ENCODE measurements around the gene UTF1. TPM values are rescaled to one million over a fixed set of nuclear protein-coding genes. Genes with fewer than 3 reads are reported as not detected.

The UTF1 gene
- total RNA-seq, 1 donor from 2014 or later: not detected

DNA sequence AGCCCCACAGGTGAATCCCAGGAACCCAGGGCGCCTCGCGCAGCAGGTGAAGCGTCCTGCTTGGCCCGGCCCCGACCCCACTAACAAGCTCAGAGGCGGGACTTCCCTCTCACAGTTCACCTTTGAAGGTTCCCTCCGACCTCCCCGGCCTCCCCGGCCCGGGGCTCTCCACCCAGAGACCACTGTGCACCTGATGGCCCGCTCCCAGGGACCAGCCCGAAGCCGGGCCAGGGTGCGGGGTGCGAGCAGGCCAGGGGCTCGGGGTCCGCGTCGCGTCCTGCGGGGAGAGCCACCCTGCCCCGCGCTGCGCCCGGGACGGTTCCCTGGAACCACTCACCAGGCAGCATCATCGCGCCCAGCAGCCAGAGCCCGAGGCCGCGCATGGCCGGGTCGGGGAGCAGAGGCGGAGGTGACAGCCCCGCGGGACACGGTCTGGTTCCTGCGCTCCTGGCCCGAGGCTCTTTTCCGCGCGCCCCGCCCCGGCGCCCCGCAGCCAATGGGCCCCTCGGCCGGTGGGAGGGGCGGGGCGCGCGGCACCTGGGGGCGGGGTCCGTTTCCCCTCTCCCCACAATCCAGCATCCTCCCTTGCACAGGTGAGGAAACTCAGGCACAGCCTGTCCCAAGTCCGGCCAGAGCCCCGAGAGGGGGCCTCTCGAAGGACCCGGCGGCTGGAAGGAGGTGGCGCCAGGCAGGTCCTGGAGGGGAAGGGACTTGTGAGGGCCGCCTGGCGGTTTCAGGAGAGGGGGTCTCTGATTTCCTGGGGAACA lies 46.6 kb downstream of the UTF1 start, which contains the start of gene ADAM8:
ADAM8 (minus strand) TSS at position 434 of the 767 bp plus-strand sequence; CDS start at position 383, 51 bp downstream.
- peak; percentile 68 for DNase-seq
- peaks cover 40% of the 10 kb centered on the region for H3K4me1 Mint-ChIP-seq
- intact Hi-C loops (cut with micrococcal nuclease): loop anchor here (5.0 kb wide), 1 partner anchor 704 kb away; no protein-coding TSS in a partner anchor

DNA sequence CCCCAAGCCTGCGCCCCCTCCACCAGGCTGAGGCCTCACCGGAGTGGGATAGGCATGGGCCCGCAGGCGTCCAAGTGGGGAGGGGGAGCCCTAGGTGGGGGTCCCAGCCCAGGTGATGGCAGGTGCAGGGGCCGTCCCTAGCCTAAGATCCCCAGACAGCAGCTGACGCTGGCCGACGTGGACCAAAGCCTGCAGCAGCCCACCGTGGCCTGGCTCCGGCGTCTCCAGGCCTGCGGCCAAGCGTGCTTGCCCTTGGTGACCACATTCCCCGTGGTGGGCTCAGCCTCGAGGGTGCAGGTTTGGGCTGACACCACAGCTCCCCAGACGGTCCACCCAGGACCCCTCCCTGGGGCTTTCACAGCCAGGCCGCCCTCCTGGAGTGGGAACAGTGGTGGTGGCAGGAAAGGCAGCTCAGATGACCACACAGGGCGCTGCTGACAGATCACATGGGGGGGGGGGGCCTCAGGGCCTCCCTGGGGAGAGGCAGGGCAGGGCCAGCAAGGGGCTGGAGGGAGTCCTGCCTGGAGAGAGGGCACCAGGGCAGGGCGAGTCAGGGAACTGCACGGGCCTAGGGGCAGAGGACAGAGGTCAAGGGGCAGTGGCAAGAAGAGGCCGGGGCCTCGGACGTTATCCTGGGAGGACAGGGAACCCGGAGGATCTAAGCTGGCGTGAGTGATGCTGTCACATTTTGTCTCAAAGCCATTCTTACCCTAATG lies 47.4 kb downstream of the UTF1 start:
- H3K36me3 Mint-ChIP-seq (ENCODE audit: low read depth): peaks cover 25% of the 10 kb centered on the region
- DNase-seq (no peak), ATAC-seq (ENCODE audit: low read depth) (no peak)
- ChIA-PET CTCF (interaction anchor here (1.4 to 5.0 kb wide), 2 partner anchors 19 to 30 kb away, joined by 6 to 26 read pairs; no protein-coding TSS in a partner anchor), POLR2A (interaction anchor here (0.5 to 3.0 kb wide), 3 partner anchors 30 to 114 kb away, joined by 3 to 13 read pairs (median 4); partner anchors contain the start of gene FUOM)
- H3K9me3 Mint-ChIP-seq: no peaks in the 10 kb centered on the region
- H3K27ac Mint-ChIP-seq: peak overlapping the region; percentile 80
- peaks cover 38% of the 10 kb centered on the region for H3K4me1 Mint-ChIP-seq
- H3K27me3 Mint-ChIP-seq: no peaks in the 10 kb centered on the region
- TF ChIP-seq, protein P1, sequence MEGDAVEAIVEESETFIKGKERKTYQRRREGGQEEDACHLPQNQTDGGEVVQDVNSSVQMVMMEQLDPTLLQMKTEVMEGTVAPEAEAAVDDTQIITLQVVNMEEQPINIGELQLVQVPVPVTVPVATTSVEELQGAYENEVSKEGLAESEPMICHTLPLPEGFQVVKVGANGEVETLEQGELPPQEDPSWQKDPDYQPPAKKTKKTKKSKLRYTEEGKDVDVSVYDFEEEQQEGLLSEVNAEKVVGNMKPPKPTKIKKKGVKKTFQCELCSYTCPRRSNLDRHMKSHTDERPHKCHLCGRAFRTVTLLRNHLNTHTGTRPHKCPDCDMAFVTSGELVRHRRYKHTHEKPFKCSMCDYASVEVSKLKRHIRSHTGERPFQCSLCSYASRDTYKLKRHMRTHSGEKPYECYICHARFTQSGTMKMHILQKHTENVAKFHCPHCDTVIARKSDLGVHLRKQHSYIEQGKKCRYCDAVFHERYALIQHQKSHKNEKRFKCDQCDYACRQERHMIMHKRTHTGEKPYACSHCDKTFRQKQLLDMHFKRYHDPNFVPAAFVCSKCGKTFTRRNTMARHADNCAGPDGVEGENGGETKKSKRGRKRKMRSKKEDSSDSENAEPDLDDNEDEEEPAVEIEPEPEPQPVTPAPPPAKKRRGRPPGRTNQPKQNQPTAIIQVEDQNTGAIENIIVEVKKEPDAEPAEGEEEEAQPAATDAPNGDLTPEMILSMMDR (IDR thresholded peaks at IDR 0.05): no peak
- peak overlapping the region; percentile 76 for H3K4me3 Mint-ChIP-seq
- intact Hi-C loops (cut with micrococcal nuclease): loop anchor here (5.0 kb wide), 1 partner anchor 705 kb away; no protein-coding TSS in a partner anchor

More for the DNA sequence above, 46.6 kb downstream of the UTF1 start, which contains the start of gene ADAM8:
- Mint-ChIP-seq H3K27me3 (no peaks in the 10 kb centered on the region), H3K4me3 (peak within 1 kb of the TSS; percentile 88), H3K36me3 (ENCODE audit: low read depth) (peaks cover 24% of the 10 kb centered on the region), H3K27ac (peak within 1 kb of the TSS; percentile 93), H3K9me3 (no peaks in the 10 kb centered on the region)
- ChIA-PET POLR2A (interaction anchor here (2.0 to 4.8 kb wide), 5 partner anchors 8 to 133 kb away, joined by 5 to 85 read pairs (median 13); no protein-coding TSS in a partner anchor), CTCF (interaction anchor here (0.8 to 5.0 kb wide), 4 partner anchors 14 to 31 kb away, joined by 3 to 26 read pairs (median 4); no protein-coding TSS in a partner anchor)
- TF ChIP-seq, protein P1 (IDR thresholded peaks at IDR 0.05): no peak
- peak; percentile 53 for ATAC-seq (ENCODE audit: low read depth)

DNA sequence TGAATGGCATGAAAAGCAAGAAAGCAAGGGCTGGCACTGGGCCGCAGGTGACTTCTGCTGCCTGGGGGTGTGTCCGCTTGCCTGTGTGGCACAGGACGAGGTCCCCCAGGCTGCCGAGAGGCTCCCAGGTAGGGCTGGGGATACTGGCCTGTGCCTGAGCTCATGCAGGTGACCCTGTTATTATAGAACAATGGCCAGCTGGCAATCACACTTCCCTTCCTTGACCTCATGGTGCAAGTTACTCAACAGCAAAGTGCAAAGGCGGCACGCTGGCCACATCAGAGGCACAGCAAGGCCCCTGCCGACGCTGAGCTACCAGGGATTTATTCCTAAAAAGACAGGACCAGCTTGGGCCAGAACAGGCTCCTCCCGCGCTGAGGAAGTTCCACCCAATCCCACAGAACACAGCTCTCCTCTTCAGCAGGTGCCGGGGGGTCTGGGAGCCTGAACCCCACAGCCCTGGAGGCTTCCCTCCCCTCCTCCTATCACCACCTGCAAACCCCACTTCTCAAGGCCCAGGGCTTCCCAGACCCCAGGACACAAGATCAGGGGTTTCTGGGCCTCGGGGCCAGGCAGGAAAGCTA lies 48.1 kb downstream of the UTF1 start:
- POLR2A ChIA-PET: interaction anchor here (0.7 to 1.2 kb wide), 3 partner anchors 15 to 113 kb away, joined by 3 to 5 read pairs (median 3); no protein-coding TSS in a partner anchor
- Mint-ChIP-seq H3K9me3 (no peaks in the 10 kb centered on the region), H3K4me3 (peak overlapping the region; percentile 76), H3K4me1 (peaks cover 38% of the 10 kb centered on the region), H3K36me3 (ENCODE audit: low read depth) (peaks cover 31% of the 10 kb centered on the region), H3K27me3 (no peaks in the 10 kb centered on the region), H3K27ac (peak overlapping the region; percentile 80)
- ATAC-seq (ENCODE audit: low read depth) (no peak), DNase-seq (no peak)
- CTCF ChIA-PET: interaction anchor here (1.3 to 5.0 kb wide), 3 partner anchors 20 to 134 kb away, joined by 4 to 26 read pairs (median 6); no protein-coding TSS in a partner anchor
- intact Hi-C loops (cut with micrococcal nuclease): loop anchor here (5.0 kb wide), 1 partner anchor 706 kb away; no protein-coding TSS in a partner anchor
- TF ChIP-seq, protein P1 (IDR thresholded peaks at IDR 0.05): no peak

DNA sequence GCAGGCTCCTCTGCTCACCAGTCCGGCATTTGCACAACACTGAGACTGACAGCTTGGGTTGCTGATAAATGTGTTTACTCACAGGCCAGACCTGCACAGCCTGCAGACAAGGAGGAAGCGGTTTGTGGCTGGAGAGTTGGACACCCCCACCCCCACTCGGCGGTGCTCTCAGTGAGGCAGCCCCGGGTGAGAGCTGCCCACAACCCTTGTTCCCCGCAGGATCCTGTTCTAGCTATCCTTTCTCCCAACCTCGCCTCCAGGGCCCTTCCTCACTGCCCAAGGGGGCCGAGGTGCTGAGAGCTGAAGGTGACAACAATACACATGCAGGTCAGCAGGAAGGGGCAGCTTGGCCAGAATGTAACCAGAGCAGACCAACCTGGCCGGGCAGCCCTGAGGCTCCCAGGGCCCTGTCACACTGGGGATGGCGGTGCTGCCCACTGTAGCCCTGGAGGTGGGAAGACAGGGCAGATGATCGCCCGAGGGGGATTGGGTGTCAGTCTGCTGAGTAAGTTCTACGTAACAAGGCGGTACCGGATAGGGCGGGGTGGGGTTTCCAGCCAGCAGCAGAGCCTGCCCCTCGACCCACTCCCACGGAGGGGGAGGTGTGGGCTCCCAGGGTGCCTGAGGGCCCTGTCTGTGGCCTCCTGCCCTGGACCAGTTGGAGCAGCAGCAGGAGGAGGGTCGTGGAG lies 48.7 kb downstream of the UTF1 start:
- ATAC-seq (ENCODE audit: low read depth) (peak; percentile 10), DNase-seq (peak; percentile 44)
- Mint-ChIP-seq H3K27me3 (no peaks in the 10 kb centered on the region), H3K4me1 (peaks cover 38% of the 10 kb centered on the region), H3K36me3 (ENCODE audit: low read depth) (peaks cover 38% of the 10 kb centered on the region), H3K4me3 (peak overlapping the region; percentile 76), H3K27ac (peak overlapping the region; percentile 80), H3K9me3 (no peaks in the 10 kb centered on the region)
- TF ChIP-seq, protein P1 (IDR thresholded peaks at IDR 0.05): no peak
- intact Hi-C loops (cut with micrococcal nuclease): loop anchor here (5.0 kb wide), 1 partner anchor 706 kb away; no protein-coding TSS in a partner anchor
- ChIA-PET POLR2A (interaction anchor here (0.7 to 1.4 kb wide), 3 partner anchors 14 to 29 kb away, joined by 3 to 5 read pairs (median 3); no protein-coding TSS in a partner anchor), CTCF (interaction anchor here (1.3 to 5.0 kb wide), 3 partner anchors 21 to 135 kb away, joined by 4 to 26 read pairs (median 6); no protein-coding TSS in a partner anchor)

Measured in activated B cell treated with CpG ODN at 0.5 μM for 24 hours (primary cell).